ENCODE data around the gene HES3.

The HES3 gene, protein sequence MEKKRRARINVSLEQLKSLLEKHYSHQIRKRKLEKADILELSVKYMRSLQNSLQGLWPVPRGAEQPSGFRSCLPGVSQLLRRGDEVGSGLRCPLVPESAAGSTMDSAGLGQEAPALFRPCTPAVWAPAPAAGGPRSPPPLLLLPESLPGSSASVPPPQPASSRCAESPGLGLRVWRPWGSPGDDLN

DNA sequence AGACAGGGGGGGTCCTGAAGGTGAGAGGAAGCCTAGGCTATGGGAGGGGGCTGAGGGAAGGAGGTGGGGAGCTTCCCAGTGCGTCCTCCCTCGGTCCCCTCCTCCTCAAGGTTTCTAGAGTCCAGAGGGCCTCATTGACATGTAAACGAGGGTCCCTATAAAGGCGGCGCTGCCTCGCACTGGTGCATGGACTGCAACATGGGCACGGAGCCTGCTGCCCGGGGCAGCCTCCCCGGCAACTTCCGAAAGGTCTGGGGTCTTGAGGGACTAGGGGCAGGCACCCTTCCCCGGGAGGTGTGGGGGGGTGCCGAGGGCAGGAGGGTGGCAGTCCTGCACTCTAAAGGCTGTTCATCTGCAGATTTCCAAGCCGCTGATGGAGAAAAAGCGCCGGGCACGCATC, at the start of gene HES3:
TSS of gene HES3 (plus strand) at position 187 of the 400 bp plus-strand sequence. CDS start at position 374, 187 bp downstream.
- no peak for DNase-seq

DNA sequence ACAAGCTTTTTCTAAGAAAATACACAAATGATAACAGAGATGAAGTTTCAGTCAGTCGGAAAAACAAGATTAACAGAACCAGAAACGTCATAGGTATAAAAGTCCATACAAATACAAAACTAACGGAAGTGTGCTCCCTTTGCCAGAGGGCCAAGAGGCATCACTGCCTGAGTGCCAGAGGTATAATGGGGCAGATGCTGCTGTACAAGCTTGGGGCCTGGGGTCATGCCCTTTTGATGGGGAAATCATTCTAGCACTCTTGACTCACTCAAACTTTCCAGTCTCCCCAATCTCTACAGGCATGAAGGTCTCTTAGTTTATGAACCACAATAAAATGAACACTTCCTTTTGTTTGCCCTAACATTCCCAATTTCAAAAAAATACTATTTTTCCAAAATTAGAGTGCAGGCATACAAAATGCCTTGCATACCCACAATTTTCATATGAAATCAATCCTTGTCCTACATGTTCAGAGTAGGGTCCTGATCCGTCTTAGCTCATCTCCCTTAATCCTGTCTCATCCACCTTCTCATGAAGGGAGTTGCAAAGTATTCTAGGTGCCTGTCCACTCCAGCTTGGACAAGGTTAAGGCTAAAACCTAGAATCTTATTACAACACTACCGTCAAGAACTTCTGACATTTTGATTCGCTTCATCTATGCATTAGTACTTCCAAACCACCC, 46.1 kb upstream of the HES3 start:
- DNase-seq: no peak

DNA sequence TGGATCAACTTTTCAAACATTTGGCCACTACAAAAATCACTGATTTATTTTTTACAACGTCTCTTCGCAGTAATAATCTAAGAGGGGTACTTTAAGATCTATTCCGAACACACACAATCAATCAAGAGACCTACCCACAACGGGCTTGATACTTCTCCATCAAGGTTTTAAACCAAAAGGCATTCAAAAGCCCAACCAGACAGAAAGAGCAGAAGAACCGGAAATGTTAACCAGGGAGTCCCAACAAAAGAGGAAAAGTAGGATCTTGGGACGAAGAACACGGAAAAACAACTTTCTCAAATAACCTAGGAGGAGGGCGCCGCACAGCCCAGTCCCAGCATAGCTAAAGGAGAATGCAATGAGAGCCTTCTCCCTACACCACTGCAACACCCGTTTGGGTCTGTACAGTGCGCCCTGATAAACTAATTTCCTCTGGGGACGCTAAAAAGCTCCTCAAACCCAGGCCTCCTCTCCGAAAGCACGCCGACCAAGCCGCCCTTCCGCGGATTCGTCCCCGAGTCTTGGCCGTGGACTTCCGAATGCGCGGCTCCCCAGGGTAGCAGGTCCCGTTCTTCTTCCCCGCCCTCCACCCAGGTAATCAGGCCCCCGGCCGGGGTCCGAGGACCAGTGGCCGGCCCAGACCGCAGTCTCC, 45.2 kb upstream of the HES3 start:
- no peak for DNase-seq

DNA sequence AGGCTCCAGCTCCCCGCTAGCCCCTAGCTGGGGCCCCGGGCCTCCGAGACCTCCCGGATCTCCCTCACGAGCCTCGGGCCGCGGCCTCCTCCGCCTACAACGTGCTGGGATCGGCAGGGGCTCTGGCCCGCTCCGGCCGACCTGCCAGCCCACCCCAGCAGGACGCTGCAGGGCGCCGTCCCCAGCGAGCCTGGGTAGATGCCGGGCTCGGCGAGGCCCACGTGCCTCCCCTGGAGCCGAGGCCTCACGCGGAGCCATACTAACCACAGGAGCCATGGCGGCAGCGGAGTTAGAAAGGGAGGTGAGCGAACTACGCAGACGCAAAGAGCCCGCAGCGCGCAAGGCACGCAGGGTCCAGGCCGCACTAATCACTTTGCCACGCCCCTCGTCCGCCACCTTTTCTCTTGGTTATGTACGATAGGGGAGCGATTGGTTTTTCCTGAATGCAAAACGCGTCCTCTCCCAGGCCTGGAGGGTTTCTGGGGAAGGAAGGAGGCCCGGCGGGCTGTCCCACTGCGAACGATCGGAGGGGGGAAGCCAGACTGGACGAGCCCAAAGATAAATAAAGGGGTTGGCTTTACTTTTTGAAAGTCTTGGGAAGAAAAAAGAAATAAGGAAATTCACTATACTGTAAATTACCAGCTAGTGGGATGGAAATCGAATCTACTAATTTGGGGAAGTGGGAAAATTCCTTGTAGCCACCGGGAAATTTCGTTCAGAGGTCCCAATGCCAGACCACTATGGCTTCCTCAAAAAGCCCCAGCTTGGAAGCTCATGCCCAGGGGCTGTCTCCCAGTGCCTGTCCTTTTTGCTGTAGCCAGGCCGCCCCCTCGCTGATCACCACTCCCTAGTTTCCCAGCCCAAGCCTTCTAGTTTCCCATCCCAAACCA, 44.4 kb upstream of the HES3 start, which contains the start of gene RPL22:
TSS of gene RPL22 (minus strand) at position 298 of the 890 bp plus-strand sequence. CDS start at position 276, 22 bp downstream.
- peak; percentile 99 for DNase-seq

DNA sequence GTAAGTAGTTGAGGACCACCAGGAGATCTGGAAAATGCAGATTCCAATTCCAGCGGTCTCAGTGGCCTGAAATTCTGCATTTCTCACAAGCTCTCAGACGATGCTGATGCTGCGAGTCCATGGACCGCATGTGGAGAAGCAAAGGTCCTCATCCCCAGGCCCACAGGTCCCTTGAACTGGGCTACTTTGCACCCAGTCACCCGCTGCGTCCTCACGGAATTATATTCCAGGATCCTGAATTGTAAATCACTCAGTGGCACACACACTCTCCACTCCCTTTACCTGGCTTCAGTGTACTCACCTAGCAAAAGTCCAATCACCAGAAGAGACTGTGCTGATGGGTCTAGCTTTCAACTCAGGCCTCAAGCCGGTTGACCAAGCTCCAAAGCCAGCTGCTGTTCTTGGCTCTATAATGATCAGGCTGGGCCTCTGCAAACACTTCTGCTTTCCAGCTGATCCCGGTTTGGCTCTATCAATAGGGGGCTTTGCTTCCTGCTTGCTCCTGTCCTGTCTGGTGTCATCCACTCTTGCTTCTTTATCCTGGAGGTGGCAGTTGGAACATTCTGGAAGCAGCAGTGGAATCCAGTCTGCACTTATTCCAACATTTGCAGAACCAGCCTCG, 43.7 kb upstream of the HES3 start:
- DNase-seq: no peak

DNA sequence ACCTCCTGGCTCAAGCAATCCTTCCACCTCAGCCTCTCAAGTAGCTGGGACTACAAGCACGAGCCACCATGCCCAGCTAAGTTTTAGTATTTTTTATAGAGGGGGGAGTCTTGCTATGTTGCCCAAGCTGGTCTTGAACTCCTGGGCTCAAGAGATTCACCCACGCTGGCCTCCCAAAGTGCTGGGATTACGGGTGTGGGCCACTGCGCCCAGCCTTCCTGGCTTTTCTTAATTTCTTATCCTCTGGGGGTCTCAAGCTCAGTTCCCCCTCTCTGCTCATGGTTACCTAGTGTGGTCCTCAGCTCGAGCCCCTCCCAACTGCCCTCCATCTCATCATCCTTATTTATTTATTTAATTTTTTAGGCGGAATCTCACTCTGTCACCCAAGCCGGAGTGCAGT, 41.7 kb upstream of the HES3 start:
- DNase-seq: no peak

DNA sequence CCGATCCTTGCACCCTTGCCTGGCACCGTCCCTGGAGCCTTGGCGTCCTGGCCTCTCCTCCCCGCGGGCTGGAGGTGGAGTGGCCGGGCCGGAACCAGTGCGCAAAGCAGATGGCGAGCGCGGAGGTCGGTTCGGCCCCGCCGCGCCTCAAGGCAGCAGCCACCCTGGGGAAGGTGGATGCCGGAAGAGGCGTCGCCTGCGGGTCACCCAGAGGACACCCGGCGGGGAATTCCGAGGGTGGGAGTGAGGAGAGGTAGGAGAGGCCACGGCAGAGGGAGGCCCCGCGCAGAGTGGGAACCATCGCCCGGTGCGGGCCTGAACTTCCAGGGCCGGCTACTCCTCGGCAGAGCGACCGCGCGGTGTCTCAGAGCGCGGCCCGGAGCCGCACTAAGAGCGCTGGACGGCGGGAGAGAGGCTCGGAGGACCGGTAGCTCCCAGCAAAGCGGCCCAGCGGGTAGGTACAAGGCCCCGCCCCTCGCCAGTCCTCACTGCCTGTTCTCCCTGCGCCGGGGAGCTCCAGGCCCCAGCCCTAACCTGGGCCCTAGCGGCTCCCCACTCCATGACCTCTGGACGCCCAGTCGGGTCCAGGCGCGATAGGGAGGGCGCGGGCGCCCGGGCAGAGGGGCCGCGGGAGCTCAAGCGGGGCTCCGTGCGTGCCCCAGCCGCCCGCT, 38.0 kb upstream of the HES3 start, which contains the start of gene RNF207:
TSS of gene RNF207 (plus strand) at position 271 of the 671 bp plus-strand sequence. CDS start 417 bp downstream, outside the sequence.
- DNase-seq: peak; percentile 63

DNA sequence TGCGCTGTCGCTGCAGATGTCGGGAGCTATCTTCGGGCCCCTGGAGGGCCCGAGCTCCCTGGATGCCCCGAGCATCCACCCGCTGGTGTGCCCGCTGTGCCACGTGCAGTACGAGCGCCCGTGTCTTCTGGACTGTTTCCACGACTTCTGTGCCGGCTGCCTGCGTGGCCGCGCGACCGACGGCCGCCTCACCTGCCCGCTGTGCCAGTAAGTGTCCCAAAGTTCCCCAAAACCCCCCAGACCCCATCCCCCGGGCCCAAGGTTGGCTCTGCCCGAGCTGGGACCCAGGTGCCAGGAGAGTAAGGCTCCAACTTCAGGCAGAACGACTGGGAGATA, 37.5 kb upstream of the HES3 start:
- DNase-seq: no peak

DNA sequence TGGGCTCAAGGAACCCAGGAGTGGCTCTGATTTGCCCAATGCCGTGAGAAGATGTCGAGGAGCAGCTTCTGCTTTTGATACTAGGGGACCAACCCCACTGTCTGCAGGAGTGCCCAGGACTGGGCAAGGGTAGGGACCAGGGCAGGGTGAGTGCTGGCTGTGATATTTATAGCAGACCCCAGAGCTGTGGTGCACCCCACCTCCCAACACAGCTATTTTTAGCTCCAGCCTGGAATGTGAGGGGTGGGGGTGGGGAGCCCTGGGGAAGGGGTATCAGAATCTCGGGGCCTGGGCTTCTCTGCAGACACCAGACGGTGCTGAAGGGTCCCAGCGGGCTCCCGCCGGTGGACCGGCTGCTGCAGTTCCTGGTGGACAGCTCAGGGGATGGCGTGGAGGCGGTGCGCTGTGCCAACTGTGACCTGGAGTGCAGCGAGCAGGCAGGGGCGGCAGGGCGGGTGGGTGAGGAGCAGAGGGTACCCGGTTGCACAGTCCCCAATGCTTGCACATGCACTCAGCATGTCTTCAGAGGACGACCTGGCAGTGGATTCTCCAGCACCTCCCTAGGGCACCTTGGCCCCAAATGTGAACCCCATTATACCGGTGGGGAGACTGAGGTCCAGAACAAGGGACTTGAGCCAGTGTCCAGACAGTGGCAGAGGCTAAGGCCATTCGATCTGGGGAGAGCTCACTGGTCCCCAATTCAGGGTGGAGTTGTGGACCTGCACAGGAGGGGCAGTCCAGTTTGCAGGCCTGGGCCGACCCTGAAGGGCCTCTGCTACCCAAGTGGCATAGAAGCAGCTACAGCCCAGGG, 36.7 kb upstream of the HES3 start:
- no peak for DNase-seq

DNA sequence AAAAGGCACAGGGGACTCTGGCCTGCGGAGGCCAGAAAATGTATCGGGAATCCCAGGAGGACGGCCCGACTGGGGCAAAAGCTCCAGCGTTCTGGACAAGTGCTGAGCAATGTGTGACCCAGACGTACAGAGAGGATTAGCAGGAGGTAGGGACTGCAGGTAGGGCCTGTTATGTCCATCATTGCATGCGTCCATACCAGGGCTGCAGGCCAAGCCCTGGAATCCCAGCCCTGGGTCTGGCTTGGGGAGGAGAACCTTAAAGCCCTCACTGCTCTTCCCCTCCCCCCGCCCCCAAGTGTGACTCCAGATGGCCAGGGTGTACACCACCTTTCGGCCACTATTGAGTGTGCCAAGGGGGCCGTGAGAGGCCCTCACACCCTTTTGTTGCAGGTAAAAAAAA, 36.1 kb upstream of the HES3 start:
- no peak for DNase-seq

DNA sequence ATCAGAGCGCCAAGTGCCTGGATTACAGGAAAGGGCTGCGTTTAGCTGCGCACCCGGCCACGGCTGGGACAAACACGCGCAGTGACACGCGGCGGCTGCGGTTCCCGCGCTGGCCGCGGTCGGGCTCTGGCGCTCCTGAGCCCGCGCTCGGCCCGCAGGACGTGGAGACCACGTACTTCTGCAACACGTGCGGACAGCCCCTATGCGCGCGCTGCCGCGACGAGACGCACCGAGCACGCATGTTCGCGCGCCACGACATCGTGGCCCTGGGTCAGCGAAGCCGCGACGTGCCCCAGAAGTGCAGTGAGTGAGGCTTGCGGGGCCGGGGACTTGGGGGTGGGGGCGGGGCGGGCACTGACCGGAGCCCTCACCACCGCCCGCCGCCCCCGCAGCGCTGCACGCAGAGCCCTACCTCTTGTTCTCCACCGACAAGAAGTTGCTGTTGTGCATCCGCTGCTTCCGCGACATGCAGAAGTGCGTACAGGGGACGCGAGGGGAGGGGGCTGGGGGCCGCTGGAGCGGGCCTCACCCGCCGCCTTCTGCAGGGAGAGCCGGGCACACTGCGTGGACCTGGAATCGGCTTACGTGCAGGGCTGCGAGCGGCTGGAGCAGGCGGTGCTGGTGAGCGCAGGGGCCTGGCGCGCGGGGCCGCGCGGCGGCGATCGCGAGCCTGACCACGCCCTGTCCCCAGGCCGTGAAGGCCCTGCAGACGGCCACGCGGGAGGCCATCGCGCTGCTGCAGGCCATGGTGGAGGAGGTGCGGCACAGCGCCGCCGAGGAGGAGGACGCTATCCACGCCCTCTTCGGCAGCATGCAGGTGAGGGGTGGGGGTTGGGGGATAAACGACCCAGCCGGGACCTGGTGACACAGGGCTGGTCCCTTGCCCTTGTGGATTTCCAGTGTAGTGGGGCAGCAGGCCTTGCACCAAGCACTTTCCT, 35.0 kb upstream of the HES3 start:
- no peak for DNase-seq

DNA sequence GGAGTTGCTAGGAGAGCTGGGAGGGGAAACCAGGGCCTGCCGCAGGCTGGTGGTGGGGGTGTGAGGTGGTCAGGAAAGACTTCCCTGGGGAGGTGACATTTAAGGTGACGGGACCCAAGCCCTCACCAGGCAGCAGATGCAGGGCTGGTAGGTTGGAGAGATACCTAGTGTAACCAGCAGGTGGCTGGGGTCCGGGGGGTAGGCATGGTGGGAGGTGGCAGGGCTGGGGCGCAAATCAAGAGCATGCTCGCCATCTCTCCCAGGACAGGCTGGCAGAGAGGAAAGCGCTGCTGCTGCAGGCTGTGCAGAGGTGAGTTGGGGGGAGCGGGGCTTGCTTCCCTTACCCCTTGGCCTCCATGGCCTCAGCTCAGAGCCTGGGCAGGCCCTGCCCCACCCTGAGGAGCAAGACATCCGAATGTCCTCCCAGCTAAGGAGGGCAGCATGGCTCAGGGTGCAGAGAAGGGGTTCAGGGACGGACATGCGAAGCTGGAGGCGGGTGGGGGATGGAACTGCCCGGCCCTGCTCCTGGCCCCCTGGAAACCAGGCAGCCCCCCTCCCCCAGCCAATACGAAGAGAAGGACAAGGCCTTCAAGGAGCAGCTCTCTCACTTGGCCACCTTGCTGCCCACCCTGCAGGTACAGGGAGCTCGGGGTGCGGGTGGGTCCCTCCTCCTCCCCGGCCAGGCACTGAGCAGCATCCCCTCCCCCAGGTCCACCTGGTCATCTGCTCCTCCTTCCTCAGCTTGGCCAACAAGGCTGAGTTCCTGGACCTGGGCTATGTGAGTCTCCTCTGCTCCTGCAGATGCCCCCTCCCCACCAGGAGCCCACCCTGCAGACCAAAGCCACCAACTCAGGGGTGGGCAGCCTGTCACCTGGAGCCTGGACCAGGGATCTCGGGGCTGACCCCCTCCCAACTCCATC, 34.1 kb upstream of the HES3 start:
- no peak for DNase-seq

DNA sequence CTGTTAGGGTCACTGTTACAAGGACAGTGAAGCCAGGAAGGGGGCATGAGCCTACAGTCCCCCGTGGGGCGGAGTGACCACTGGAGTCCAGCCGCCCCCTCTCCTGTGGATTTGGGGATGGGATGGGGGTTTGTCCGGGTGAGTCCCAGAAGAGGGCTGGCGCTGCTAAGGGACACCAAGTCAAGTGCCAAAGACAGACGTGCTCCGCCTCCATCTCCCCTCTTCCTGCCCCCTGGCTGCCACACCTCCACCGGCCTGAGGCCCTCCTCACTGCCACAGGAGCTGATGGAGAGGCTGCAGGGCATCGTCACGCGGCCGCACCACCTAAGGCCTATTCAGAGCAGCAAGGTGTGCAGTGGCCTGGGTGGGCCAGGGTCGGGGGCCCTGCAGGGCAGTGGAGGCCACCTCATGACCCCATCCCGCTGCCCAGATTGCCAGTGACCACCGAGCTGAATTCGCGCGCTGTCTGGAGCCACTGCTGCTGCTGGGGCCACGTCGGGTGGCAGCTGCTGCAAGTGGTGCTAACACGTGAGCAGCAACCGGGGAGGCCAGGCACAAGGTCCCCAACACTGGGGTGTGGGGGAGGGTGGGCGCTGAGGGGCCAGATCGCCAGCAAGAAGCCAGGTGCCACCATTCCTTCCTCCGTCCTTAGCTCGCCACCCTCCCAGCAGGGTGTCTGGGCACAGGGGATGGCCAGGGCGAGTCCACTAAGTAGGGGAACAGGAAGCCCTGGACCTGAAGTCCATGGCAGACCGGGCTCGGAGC, 33.2 kb upstream of the HES3 start:
- no peak for DNase-seq

DNA sequence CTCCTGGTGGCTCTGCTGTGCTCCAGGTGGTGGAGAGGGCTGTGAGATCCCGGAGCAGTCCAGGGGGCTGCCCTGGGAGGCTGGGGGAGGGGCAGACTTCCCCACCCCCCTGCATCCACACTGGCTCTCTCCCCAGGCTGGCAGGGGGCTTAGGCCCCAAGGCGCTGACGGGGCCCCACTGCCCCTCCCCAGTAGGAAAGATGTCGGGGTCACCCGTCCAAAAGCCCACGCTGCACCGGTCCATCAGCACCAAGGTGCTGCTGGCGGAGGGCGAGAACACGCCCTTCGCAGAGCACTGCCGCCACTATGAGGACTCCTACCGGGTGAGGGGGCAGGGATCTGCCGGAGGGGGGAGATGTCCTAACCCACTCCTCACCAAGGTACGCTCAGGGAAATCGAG, 32.2 kb upstream of the HES3 start:
- DNase-seq: no peak

DNA sequence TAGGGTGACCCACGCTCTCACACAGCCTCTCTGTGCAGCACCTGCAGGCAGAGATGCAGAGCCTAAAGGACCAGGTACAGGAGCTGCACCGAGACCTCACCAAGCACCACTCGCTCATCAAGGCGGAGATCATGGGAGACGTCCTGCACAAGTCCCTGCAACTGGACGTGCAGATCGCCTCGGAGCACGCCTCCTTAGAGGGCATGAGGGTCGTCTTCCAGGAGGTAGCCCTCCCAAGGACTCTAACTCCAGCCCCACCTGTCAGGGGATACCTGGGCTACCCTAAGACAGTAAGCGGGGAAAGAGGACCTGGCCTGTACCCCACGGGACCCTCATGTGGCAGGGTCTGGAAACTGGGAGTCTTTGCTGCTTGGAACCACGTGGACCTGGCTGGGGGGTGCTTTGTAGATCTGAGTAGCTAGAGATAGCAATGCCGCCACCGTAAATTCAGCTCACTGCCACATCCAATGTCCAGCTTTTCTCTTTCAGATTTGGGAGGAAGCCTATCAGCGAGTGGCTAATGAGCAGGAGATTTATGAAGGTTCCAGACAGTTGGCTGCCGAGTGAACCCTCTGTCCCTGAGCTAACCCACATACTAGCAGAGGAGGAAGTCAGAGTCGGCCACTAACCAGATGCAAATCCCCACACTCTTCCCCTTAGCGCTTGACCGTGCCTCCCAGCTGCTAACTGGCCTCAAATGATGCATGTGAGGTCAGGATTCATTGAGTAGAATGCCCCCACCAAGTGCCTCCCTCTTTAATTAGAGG, 31.6 kb upstream of the HES3 start:
- DNase-seq: no peak

DNA sequence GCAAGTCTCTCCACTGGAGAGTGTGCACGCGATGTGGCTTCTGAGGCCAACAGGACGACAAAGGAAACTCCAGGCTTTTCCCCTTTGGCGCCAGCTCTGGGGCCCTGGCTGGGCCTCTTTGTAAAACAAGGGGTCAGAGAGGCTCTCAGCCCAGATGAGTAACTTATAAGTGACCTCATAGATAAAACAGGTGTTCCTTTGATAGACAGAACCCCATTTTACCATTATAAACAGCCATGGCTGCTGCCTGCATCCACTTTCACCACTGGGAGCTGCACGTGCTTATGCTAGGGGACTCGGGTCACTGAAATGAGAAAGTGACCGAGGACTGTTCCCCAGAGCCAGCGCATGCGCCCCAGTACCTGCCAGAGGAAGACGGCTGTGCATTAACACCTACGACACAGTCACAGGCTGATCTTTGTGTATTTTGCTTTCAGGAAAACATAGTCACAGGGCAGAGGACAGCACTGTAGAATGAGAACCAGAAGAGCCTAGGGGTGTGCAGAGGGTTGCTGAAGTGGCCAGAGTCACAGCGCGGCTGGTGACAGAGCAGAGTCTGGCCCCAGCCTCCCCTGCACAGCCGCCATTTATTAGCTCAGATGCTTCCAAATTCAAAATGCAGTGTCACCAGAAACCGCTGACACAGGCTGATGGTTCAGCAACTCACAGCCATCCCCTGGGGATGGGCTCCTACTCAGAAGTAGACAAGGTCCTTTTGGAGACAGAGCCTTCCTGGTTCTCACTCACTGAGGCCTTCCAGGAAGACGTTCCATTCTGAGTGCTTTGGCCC, 25.4 kb upstream of the HES3 start:
- no peak for DNase-seq
